Kidney epithelial cell (primary cell): ENCODE measurements around the gene NTHL1. TPM values are rescaled to one million over a fixed set of nuclear protein-coding genes. Genes with fewer than 3 reads are reported as not detected.
"Not testable (repeated sequence)": the region's sequence is repeated elsewhere in the genome, so short reads cannot be mapped to it uniquely, and the experiment has no call there.

Source experiments
- DNase-seq: peaks from one replicate; pipeline ENCODE4 v3.0.0-alpha.2; 2010; ENCODE audit warnings: low read depth
- H3K27me3 ChIP-seq: 2 replicates; pipeline ENCODE4 v1.6.0; 2011; ENCODE audit warnings: low read length; ENCODE audit not compliant: control insufficient read depth, insufficient read depth
- H3K36me3 ChIP-seq: 2 replicates; pipeline ENCODE4 v1.5.1; 2011; ENCODE audit warnings: low read length; ENCODE audit not compliant: control insufficient read depth, insufficient read depth
- H3K4me3 ChIP-seq: 2 replicates; pipeline ENCODE4 v1.5.1; 2011; ENCODE audit warnings: low read depth, mild to moderate bottlenecking, control low read depth, low read length
- CTCF ChIP-seq: IDR thresholded peaks from 2 replicates; pipeline ENCODE4 v1.5.1; 2011; ENCODE audit warnings: mild to moderate bottlenecking, moderate library complexity, low read length, control low read depth, inconsistent platforms; ENCODE audit not compliant: insufficient read depth, poor library complexity, severe bottlenecking
- total RNA-seq: library from RNA; depleted of rRNA; stranded (reverse); fragments of >200 nt; gene quantifications from 2 replicates; pipeline ENCODE4 v1.2.3, GENCODE V29; 2015

The NTHL1 gene
- total RNA-seq, 1 donor from 2014 or later, result 44.1 TPM

- Histone ChIP-seq H3K36me3 (no peaks in the 10 kb centered on the region), H3K4me3 (no peak overlapping the region), H3K27me3 (no peaks in the 10 kb centered on the region)
- DNase-seq, result no peak
- TF ChIP-seq CTCF, result no peak
Observed at GRCh38 chr16:2035431-2036199, 12.0 kb downstream of the NTHL1 start.

GRCh38 chr16:2034696-2035430 is 12.8 kb downstream of the NTHL1 start:
- Histone ChIP-seq H3K27me3 (no peaks in the 10 kb centered on the region), H3K4me3 (no peak overlapping the region), H3K36me3 (no peaks in the 10 kb centered on the region)
- no peak for DNase-seq
- no peak for TF ChIP-seq CTCF

- peak overlapping the region; percentile 8 for H3K4me3 ChIP-seq
- not testable (repeated sequence) for H3K36me3 ChIP-seq, H3K27me3 ChIP-seq, DNase-seq
Observed at GRCh38 chr16:2033909-2034695, 13.5 kb downstream of the NTHL1 start.

- Histone ChIP-seq H3K4me3 (peak overlapping the region; percentile 8), H3K27me3 (no peaks in the 10 kb centered on the region), H3K36me3 (no peaks in the 10 kb centered on the region)
- TF ChIP-seq CTCF, result no peak
- DNase-seq, result no peak
Observed at GRCh38 chr16:2033057-2033908, 14.4 kb downstream of the NTHL1 start.

GRCh38 chr16:2032285-2033056 is 15.2 kb downstream of the NTHL1 start:
- no peak overlapping the region for H3K4me3 ChIP-seq
- no peaks in the 10 kb centered on the region for H3K27me3 ChIP-seq
- no peak for TF ChIP-seq CTCF
- DNase-seq, result no peak
- H3K36me3 ChIP-seq, result no peaks in the 10 kb centered on the region
